Eye (tissue), 1 donor: Measurements from ENCODE around the gene FAM131C.
A peak's percentile ranks its signal among the peaks of the same experiment; 100 is the strongest.
"Not testable (repeated sequence)": the region's sequence is repeated elsewhere in the genome, so short reads cannot be mapped to it uniquely, and the experiment has no call there.

Experiments used
- DNase-seq: peaks from one replicate; pipeline ENCODE4 v3.0.0-alpha.2; 2015

Gene FAM131C

GRCh38 chr1:16073490-16074119, at the start of gene FAM131C:
Gene FAM131C (minus strand): TSS chr1:16073651. CDS start chr1:16073442, 209 bp downstream.
- DNase-seq: no peak

GRCh38 chr1:16122916-16123315, 49.5 kb upstream of the FAM131C start:
- no peak for DNase-seq

- DNase-seq: no peak
Measured at GRCh38 chr1:16122350-16122881, 49.0 kb upstream of the FAM131C start.

GRCh38 chr1:16120940-16121410, 47.5 kb upstream of the FAM131C start:
- no peak for DNase-seq

- no peak for DNase-seq
Measured at GRCh38 chr1:16120407-16120806, 47.0 kb upstream of the FAM131C start.

- no peak for DNase-seq
Measured at GRCh38 chr1:16119926-16120325, 46.5 kb upstream of the FAM131C start.

GRCh38 chr1:16119504-16119903, 46.1 kb upstream of the FAM131C start:
- no peak for DNase-seq

GRCh38 chr1:16118706-16119105, 45.3 kb upstream of the FAM131C start:
- peak; percentile 56 for DNase-seq

GRCh38 chr1:16117936-16118335, 44.5 kb upstream of the FAM131C start:
- DNase-seq: no peak

GRCh38 chr1:16117369-16117768, 43.9 kb upstream of the FAM131C start:
- no peak for DNase-seq

GRCh38 chr1:16116625-16117024, 43.2 kb upstream of the FAM131C start:
- peak; percentile 58 for DNase-seq

GRCh38 chr1:16116002-16116401, 42.6 kb upstream of the FAM131C start:
- peak; percentile 90 for DNase-seq

GRCh38 chr1:16115468-16115983, 42.1 kb upstream of the FAM131C start:
- DNase-seq: no peak

- DNase-seq: no peak
Measured at GRCh38 chr1:16114527-16115467, 41.3 kb upstream of the FAM131C start.

- DNase-seq: peak; percentile 88
Measured at GRCh38 chr1:16112596-16113555, 39.4 kb upstream of the FAM131C start.

GRCh38 chr1:16111771-16112595, 38.5 kb upstream of the FAM131C start:
- DNase-seq: peak; percentile 91

- no peak for DNase-seq
Measured at GRCh38 chr1:16110884-16111283, 37.4 kb upstream of the FAM131C start.

GRCh38 chr1:16110456-16110855, 37.0 kb upstream of the FAM131C start:
- DNase-seq: no peak

- no peak for DNase-seq
Measured at GRCh38 chr1:16109571-16109970, 36.1 kb upstream of the FAM131C start.

GRCh38 chr1:16107039-16107438, 33.6 kb upstream of the FAM131C start:
- not testable (repeated sequence) for DNase-seq

- peak; percentile 51 for DNase-seq
Measured at GRCh38 chr1:16101623-16102022, 28.2 kb upstream of the FAM131C start.
